KMS-11 (cell line): ENCODE measurements around the gene CYLD.

Experiments
- H2AFZ ChIP-seq: fragments of 200-600 bp; sonication (generic); 2 replicates; pipeline ENCODE4 v1.6.1; 2016; ENCODE audit warnings: antibody characterized with exemption, mixed run types, low read depth
- H3K27ac ChIP-seq: fragments of 200-600 bp; sonication (generic); 2 replicates; pipeline ENCODE4 v1.6.1; 2016; ENCODE audit warnings: mild to moderate bottlenecking, mixed run types
- H3K27me3 ChIP-seq: fragments of 200-600 bp; sonication (generic); 2 replicates; pipeline ENCODE4 v1.6.1; 2017; ENCODE audit warnings: mild to moderate bottlenecking, low read depth, mixed run types, moderate library complexity; ENCODE audit not compliant: insufficient read depth
- H3K36me3 ChIP-seq: fragments of 200-600 bp; sonication (generic); 2 replicates; pipeline ENCODE4 v1.6.1; 2017; ENCODE audit warnings: mild to moderate bottlenecking, mixed run types; ENCODE audit not compliant: insufficient read depth
- H3K4me1 ChIP-seq: fragments of 200-600 bp; sonication (generic); 2 replicates; pipeline ENCODE4 v1.6.1; 2016; ENCODE audit warnings: mild to moderate bottlenecking, low read depth, mixed run types; ENCODE audit not compliant: poor library complexity, severe bottlenecking
- H3K4me2 ChIP-seq: fragments of 200-600 bp; sonication (generic); 2 replicates; pipeline ENCODE4 v1.7.0; 2016; ENCODE audit warnings: mild to moderate bottlenecking, mixed run types
- H3K4me3 ChIP-seq: fragments of 200-600 bp; sonication (generic); IDR thresholded peaks from 2 replicates; pipeline ENCODE4 v1.6.1; 2017; ENCODE audit warnings: low read depth, low read length, mixed read lengths; ENCODE audit not compliant: insufficient read depth
- H3K79me2 ChIP-seq: fragments of 200-600 bp; sonication (generic); 2 replicates; pipeline ENCODE4 v1.6.1; 2016; ENCODE audit warnings: low read depth, mixed run types; ENCODE audit not compliant: insufficient read depth
- H3K9ac ChIP-seq: fragments of 200-600 bp; sonication (generic); 2 replicates; pipeline ENCODE4 v1.6.1; 2016; ENCODE audit warnings: mild to moderate bottlenecking, mixed run types
- H4K20me1 ChIP-seq: fragments of 200-600 bp; sonication (generic); 2 replicates; pipeline ENCODE4 v1.6.1; 2016; ENCODE audit warnings: mild to moderate bottlenecking, mixed run types; ENCODE audit not compliant: insufficient read depth
- TF ChIP-seq, protein P1 (sequence below): fragments of 200-600 bp; sonication (generic); conservative IDR thresholded peaks from 2 replicates; pipeline ENCODE4 v1.6.1; 2017; ENCODE audit warnings: low read depth, mild to moderate bottlenecking, antibody characterized with exemption, low read length, moderate library complexity, mixed read lengths

The CYLD gene

DNA sequence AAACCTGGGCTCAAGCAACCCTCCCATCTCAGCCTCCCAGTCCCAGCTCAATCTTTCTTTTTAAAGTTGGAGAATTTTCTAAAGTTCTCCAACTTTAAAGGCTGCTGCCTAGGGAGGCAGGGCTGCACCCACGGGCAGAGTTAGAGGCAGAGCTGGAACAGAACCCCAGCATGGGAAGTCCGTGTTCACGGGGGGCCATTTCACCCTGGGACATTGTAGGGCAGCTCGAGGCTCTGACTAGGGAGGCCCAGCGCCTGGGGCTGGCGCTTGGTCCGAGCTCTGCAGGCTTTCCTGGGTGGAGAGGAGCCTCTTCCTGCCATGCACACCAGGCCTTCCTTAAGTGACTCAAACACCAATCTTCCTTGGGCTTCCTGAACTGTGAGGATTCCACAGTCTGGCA lies 70.2 kb downstream of the CYLD start:
- TF ChIP-seq, protein P1, sequence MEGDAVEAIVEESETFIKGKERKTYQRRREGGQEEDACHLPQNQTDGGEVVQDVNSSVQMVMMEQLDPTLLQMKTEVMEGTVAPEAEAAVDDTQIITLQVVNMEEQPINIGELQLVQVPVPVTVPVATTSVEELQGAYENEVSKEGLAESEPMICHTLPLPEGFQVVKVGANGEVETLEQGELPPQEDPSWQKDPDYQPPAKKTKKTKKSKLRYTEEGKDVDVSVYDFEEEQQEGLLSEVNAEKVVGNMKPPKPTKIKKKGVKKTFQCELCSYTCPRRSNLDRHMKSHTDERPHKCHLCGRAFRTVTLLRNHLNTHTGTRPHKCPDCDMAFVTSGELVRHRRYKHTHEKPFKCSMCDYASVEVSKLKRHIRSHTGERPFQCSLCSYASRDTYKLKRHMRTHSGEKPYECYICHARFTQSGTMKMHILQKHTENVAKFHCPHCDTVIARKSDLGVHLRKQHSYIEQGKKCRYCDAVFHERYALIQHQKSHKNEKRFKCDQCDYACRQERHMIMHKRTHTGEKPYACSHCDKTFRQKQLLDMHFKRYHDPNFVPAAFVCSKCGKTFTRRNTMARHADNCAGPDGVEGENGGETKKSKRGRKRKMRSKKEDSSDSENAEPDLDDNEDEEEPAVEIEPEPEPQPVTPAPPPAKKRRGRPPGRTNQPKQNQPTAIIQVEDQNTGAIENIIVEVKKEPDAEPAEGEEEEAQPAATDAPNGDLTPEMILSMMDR, result no peak
- Histone ChIP-seq H3K9ac (no peak overlapping the region), H3K27me3 (no peaks in the 10 kb centered on the region), H4K20me1 (no peaks in the 10 kb centered on the region), H3K36me3 (no peaks in the 10 kb centered on the region), H3K4me3 (no peak overlapping the region), H3K4me2 (no peak overlapping the region), H3K27ac (no peak overlapping the region), H2AFZ (no peak overlapping the region), H3K79me2 (no peaks in the 10 kb centered on the region), H3K4me1 (no peaks in the 10 kb centered on the region)

GRCh38 chr16:50812876-50813466 lies 71.1 kb downstream of the CYLD start:
- no peak overlapping the region for H3K4me3 ChIP-seq
- no peak overlapping the region for H2AFZ ChIP-seq
- TF ChIP-seq, protein P1, result no peak
- no peaks in the 10 kb centered on the region for H3K79me2 ChIP-seq
- no peak overlapping the region for H3K4me2 ChIP-seq
- H4K20me1 ChIP-seq, result no peaks in the 10 kb centered on the region
- no peaks in the 10 kb centered on the region for H3K4me1 ChIP-seq
- no peaks in the 10 kb centered on the region for H3K27me3 ChIP-seq
- no peak overlapping the region for H3K27ac ChIP-seq
- H3K36me3 ChIP-seq, result no peaks in the 10 kb centered on the region
- H3K9ac ChIP-seq, result no peak overlapping the region

DNA sequence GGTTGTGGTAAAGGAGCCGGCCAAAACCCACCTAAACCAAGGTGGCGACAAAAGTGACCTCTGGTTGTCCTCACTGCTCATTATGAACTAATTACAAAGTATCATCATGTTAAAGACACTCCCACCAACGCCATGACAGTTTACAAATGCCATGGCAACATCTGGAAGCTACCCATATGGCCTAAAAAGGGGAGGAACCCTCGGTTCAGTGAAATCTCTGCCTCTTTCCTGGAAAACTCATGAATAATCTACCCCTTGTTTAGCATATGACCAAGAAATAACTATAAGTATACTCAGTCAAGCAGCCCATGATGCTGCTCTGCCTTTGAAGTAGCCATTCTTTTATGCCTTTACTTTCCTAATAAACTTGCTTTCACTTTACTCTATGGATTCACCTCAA lies 72.2 kb downstream of the CYLD start:
- Histone ChIP-seq H3K4me2 (no peak overlapping the region), H3K36me3 (no peaks in the 10 kb centered on the region)

DNA sequence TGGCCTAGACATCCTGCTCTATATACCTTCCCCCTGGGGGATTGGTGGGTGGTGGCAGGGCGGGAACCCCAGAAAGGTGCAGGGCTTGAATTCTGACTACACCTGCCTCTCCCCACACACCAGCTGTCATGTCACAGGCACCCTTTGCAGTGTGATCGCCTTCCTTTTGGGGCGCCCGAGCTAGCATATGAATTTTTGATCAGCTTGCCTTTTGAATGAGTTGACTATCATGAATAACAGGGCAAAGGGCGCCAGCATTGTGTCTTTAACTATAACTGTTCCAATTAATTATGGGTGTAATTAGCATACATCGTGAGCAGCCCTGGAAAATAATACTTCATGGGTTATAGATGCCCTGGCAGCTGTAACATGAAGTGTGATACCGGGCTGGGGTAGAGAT lies 72.7 kb downstream of the CYLD start:
- TF ChIP-seq, protein P1, result no peak
- no peaks in the 10 kb centered on the region for H3K79me2 ChIP-seq
- no peaks in the 10 kb centered on the region for H3K36me3 ChIP-seq
- H3K27ac ChIP-seq, result no peak overlapping the region
- H3K4me2 ChIP-seq, result no peak overlapping the region
- H2AFZ ChIP-seq, result no peak overlapping the region
- no peaks in the 10 kb centered on the region for H4K20me1 ChIP-seq
- H3K4me3 ChIP-seq, result no peak overlapping the region
- H3K27me3 ChIP-seq, result no peaks in the 10 kb centered on the region
- no peaks in the 10 kb centered on the region for H3K4me1 ChIP-seq
- no peak overlapping the region for H3K9ac ChIP-seq

More for the DNA sequence above, 72.2 kb downstream of the CYLD start:
- H2AFZ ChIP-seq, result no peak overlapping the region
- no peaks in the 10 kb centered on the region for H3K4me1 ChIP-seq
- H3K9ac ChIP-seq, result no peak overlapping the region
- H3K27me3 ChIP-seq, result no peaks in the 10 kb centered on the region
- H3K27ac ChIP-seq, result no peak overlapping the region
- no peak overlapping the region for H3K4me3 ChIP-seq
- TF ChIP-seq, protein P1, result no peak
- no peaks in the 10 kb centered on the region for H4K20me1 ChIP-seq
- H3K79me2 ChIP-seq, result no peaks in the 10 kb centered on the region
